SK-N-SH (cell line): ENCODE measurements around the gene PRRT1. TPM values are rescaled to one million over a fixed set of nuclear protein-coding genes. Genes with fewer than 3 reads are reported as not detected.

Experiments used
- CTCF ChIA-PET: fragments of 300-600, 350-600 bp; formaldehyde crosslinking; extraction: SDS; loops from one replicate; lab custom pipeline; 2021; lab: Yijun Ruan, JAX
- POLR2A ChIA-PET: fragments of 350-600 bp; sonication (Branson Sonifier 250); formaldehyde crosslinking; extraction: SDS; loops from one replicate; lab custom pipeline; 2020; ENCODE audit warnings: antibody characterized with exemption, inconsistent platforms; lab: Yijun Ruan, JAX
- DNase-seq: peaks from one replicate; pipeline ENCODE4 v3.0.0; 2012
- H2AFZ ChIP-seq: fragments of 200-600 bp; sonication (generic); 2 replicates; pipeline ENCODE4 v1.8.1; 2016; ENCODE audit warnings: antibody characterized with exemption, mild to moderate bottlenecking, low read depth
- H3F3A ChIP-seq: fragments of 200-600 bp; sonication (generic); replicated peaks from 2 replicates; pipeline ENCODE3; 2016; ENCODE audit warnings: antibody characterized with exemption, mild to moderate bottlenecking; ENCODE audit not compliant: insufficient read depth
- H3K27ac ChIP-seq, 2 experiments: fragments of 200-500 bp in 1 of 2; fragments of 200-600 bp in 1 of 2; sonication (Bioruptor generic) in 1 of 2; sonication (generic), shearing (Covaris generic) in 1 of 2; 2 replicates each; pipeline versions ENCODE4 v1.5.1 to v1.6.1; 2014 to 2016; ENCODE audit warnings: low read depth in 2 of 2, inconsistent platforms in 1 of 2, low read length in 1 of 2, mild to moderate bottlenecking in 1 of 2, mixed read lengths in 1 of 2
- H3K27me3 ChIP-seq: fragments of 200-600 bp; sonication (generic), shearing (Covaris generic); 2 replicates; pipeline ENCODE4 v1.6.1; 2016; ENCODE audit warnings: mixed run types; ENCODE audit not compliant: insufficient read depth
- H3K36me3 ChIP-seq, 2 experiments: fragments of 200-500 bp in 1 of 2; fragments of 200-600 bp in 1 of 2; sonication (Bioruptor generic) in 1 of 2; sonication (generic) in 1 of 2; replicated peaks in 1 of 2; 2 replicates each; pipeline versions ENCODE3 to v1.5.1; 2014 to 2016; ENCODE audit warnings: low read length in 1 of 2, mild to moderate bottlenecking in 1 of 2; ENCODE audit not compliant: insufficient read depth in 2 of 2, control insufficient read depth in 1 of 2
- H3K4me1 ChIP-seq, 2 experiments: fragments of 200-500 bp in 1 of 2; fragments of 200-600 bp in 1 of 2; sonication (Bioruptor generic) in 1 of 2; sonication (generic), shearing (Covaris generic) in 1 of 2; 2 replicates each; pipeline versions ENCODE4 v1.5.1 to v1.6.1; 2014 to 2016; ENCODE audit warnings: low read depth in 1 of 2, low read length in 1 of 2, mixed run types in 1 of 2; ENCODE audit not compliant: insufficient read depth in 2 of 2, control insufficient read depth in 1 of 2
- H3K4me2 ChIP-seq: fragments of 200-600 bp; sonication (generic), shearing (Covaris generic); 2 replicates; pipeline ENCODE4 v1.6.1; 2017; ENCODE audit warnings: mixed run types
- H3K4me3 ChIP-seq, 2 experiments: fragments of 200-500 bp in 1 of 2; fragments of 200-600 bp in 1 of 2; sonication (Bioruptor generic) in 1 of 2; sonication (generic), shearing (Covaris generic) in 1 of 2; 2 replicates each; pipeline versions ENCODE4 v1.5.1 to v1.8.1; 2014 to 2016; ENCODE audit warnings: low read depth in 2 of 2, inconsistent platforms in 1 of 2, low read length in 1 of 2, mild to moderate bottlenecking in 1 of 2, mixed read lengths in 1 of 2, moderate library complexity in 1 of 2
- H3K79me2 ChIP-seq: fragments of 200-600 bp; sonication (generic); 2 replicates; pipeline ENCODE4 v1.8.1; 2017; ENCODE audit warnings: mild to moderate bottlenecking; ENCODE audit not compliant: insufficient read depth
- H3K9ac ChIP-seq: fragments of 200-600 bp; sonication (generic); 2 replicates; pipeline ENCODE4 v1.6.1; 2017; ENCODE audit warnings: mixed run types
- H3K9me2 ChIP-seq: fragments of 200-600 bp; sonication (generic); 2 replicates; pipeline ENCODE4 v1.6.1; 2017; ENCODE audit warnings: mixed run types
- H3K9me3 ChIP-seq: fragments of 200-600 bp; sonication (generic); 2 replicates; pipeline ENCODE4 v1.6.1; 2017; ENCODE audit warnings: mixed run types, mild to moderate bottlenecking, moderate library complexity
- H4K20me1 ChIP-seq: fragments of 200-600 bp; sonication (generic); 2 replicates; pipeline ENCODE4 v1.6.1; 2017; ENCODE audit warnings: mild to moderate bottlenecking, mixed run types; ENCODE audit not compliant: insufficient read depth
- CHD2 ChIP-seq: fragments of 150-350 bp; IDR thresholded peaks from 2 replicates; pipeline ENCODE4 v1.6.1; 2018; ENCODE audit warnings: low read length; ENCODE audit not compliant: partially characterized antibody
- ELF1 ChIP-seq: IDR thresholded peaks from 2 replicates; pipeline ENCODE4 v1.4.0; 2012
- FOSL2 ChIP-seq: IDR thresholded peaks from 2 replicates; pipeline ENCODE4 v1.4.0; 2012; ENCODE audit warnings: low read depth, mild to moderate bottlenecking, moderate library complexity, borderline replicate concordance
- FOXJ3 ChIP-seq: sonication (generic); formaldehyde crosslinking; IDR thresholded peaks from 2 replicates; pipeline ENCODE4 v1.5.1; 2020; ENCODE audit warnings: mild to moderate bottlenecking, missing genetic modification reagents
- FOXM1 ChIP-seq: IDR thresholded peaks from 2 replicates; pipeline ENCODE4 v1.4.0; 2012; ENCODE audit warnings: low read depth, mild to moderate bottlenecking
- GATA2 ChIP-seq: sonication (generic); formaldehyde crosslinking; IDR thresholded peaks from 2 replicates; pipeline ENCODE4 v1.5.0; 2020; ENCODE audit warnings: mild to moderate bottlenecking, missing genetic modification reagents
- MEF2A ChIP-seq: IDR thresholded peaks from 2 replicates; pipeline ENCODE4 v1.4.0; 2012; ENCODE audit warnings: low read depth, borderline replicate concordance
- NFIC ChIP-seq: IDR thresholded peaks from 2 replicates; pipeline ENCODE4 v1.4.0; 2012; ENCODE audit warnings: borderline replicate concordance
- NRF1 ChIP-seq: IDR thresholded peaks from 2 replicates; pipeline ENCODE4 v1.6.1; 2012; ENCODE audit warnings: low read depth, mild to moderate bottlenecking, low read length
- PBX3 ChIP-seq: IDR thresholded peaks from 2 replicates; pipeline ENCODE4; 2012
- POLR2AphosphoS5 ChIP-seq: IDR thresholded peaks from 2 replicates; pipeline ENCODE4 v1.6.1; 2012; ENCODE audit warnings: low read depth, low read length
- RAD21 ChIP-seq: IDR thresholded peaks from 2 replicates; pipeline ENCODE4 v1.6.1; 2012; ENCODE audit warnings: mild to moderate bottlenecking, low read length
- RCOR1 ChIP-seq: fragments of 150-350 bp; IDR thresholded peaks from 2 replicates; pipeline ENCODE4 v1.6.1; 2017; ENCODE audit warnings: antibody characterized with exemption, low read length
- RFX5 ChIP-seq: IDR thresholded peaks from 2 replicates; pipeline ENCODE4 v1.6.1; 2012; ENCODE audit warnings: mild to moderate bottlenecking, improper control_type of control experiment, low read length
- RXRA ChIP-seq: IDR thresholded peaks from 2 replicates; pipeline ENCODE4 v1.4.0; 2012; ENCODE audit warnings: low read depth, mild to moderate bottlenecking, borderline replicate concordance
- SIN3A ChIP-seq: IDR thresholded peaks from 2 replicates; pipeline ENCODE4 v1.6.1; 2012; ENCODE audit warnings: low read depth, mild to moderate bottlenecking, low read length, moderate library complexity, borderline replicate concordance
- SMC3 ChIP-seq: IDR thresholded peaks from 2 replicates; pipeline ENCODE4 v1.6.1; 2012; ENCODE audit warnings: low read depth, low read length, improper control_type of control experiment
- TAF1 ChIP-seq: IDR thresholded peaks from 2 replicates; pipeline ENCODE4 v1.6.1; 2012; ENCODE audit warnings: low read depth, mild to moderate bottlenecking, low read length, moderate library complexity, borderline replicate concordance
- TEAD4 ChIP-seq: IDR thresholded peaks from 2 replicates; pipeline ENCODE4 v1.4.0; 2012; ENCODE audit warnings: mild to moderate bottlenecking, borderline replicate concordance; ENCODE audit not compliant: insufficient read depth
- YY1 ChIP-seq: IDR thresholded peaks from 2 replicates; pipeline ENCODE4 v1.4.0; 2012; ENCODE audit warnings: low read depth, mild to moderate bottlenecking
- WGBS: methylation state at CpG from one replicate; pipeline ENCODE4 v1.1.6; 2017; ENCODE audit warnings: low lambda C conversion rate; 5-methylcytosine and 5-hydroxymethylcytosine counted together
- polyA plus RNA-seq, 3 experiments: library from polyadenylated mRNA; depleted of rRNA; stranded (reverse); fragments of >200 nt; gene quantifications; 2 replicates each; pipeline ENCODE4 v1.2.3, GENCODE V29; 2012
- TF ChIP-seq, protein P1 (sequence below): fragments of 150-350 bp; IDR thresholded peaks from 2 replicates; pipeline ENCODE4 v1.6.1; 2016; ENCODE audit warnings: mild to moderate bottlenecking, low read depth, low read length
- TF ChIP-seq, protein P2 (sequence below): IDR thresholded peaks from 2 replicates; pipeline ENCODE4 v1.6.1; 2012; ENCODE audit warnings: mild to moderate bottlenecking, low read depth, low read length, moderate library complexity
- TF ChIP-seq, protein P3 (sequence below): fragments of 150-350 bp; IDR thresholded peaks from 2 replicates; pipeline ENCODE4 v1.6.1; 2017; ENCODE audit warnings: antibody characterized with exemption, low read length, low read depth, borderline replicate concordance
- TF ChIP-seq, protein P4 (sequence below): IDR thresholded peaks from 2 replicates; pipeline ENCODE4 v1.4.0; 2012; ENCODE audit warnings: low read depth, borderline replicate concordance
- TF ChIP-seq, protein P5 (sequence below): IDR thresholded peaks from 2 replicates; pipeline ENCODE4 v1.4.0; 2012; ENCODE audit warnings: low read depth, borderline replicate concordance

PRRT1 gene
- polyA plus RNA-seq, 1 of the 3 experiments (the other 2 are of a cell fraction), result 1.5 TPM

DNA sequence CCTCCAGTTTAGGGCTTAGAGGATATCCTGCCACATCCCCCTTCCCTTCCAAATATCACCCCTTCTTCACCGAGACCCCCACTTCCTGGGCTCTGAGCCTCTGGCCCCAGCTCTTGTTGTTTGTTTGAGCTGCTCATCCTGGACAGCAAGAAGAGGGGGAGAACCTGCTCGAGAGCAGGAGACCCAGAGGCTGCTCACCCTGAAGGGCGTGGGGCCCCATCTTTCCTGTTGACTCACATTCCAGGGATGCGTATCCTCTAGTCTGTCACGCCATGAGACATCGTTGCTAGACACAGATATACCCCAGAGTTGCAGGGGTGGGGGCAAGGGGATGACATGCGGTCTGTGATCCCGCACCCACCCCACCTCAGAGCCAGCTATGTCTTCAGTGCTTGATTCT lies 36.9 kb downstream of the PRRT1 start:
- no peak for DNase-seq
- WGBS, result 35% methylated on average over 8 of the region's 8 CpGs
- peak overlapping the region; percentile 44; the same call in 1 of the 2 replicates for H3K4me2 ChIP-seq
- peaks cover 8 to 21% of the 10 kb centered on the region in 2 experiments for H3K36me3 ChIP-seq
- no peak overlapping the region for H2AFZ ChIP-seq
- H3K27me3 ChIP-seq, result no peaks in the 10 kb centered on the region
- H3K4me3 ChIP-seq, result no peak overlapping the region
- ChIA-PET POLR2A (interaction anchor here (0.6 kb wide), 1 partner anchor 148 kb away, joined by 3 read pairs; no protein-coding TSS in a partner anchor), CTCF (interaction anchor here (1.0 to 1.1 kb wide), 2 partner anchors 40 to 1004 kb away, joined by 3 read pairs; no protein-coding TSS in a partner anchor)
- H3K9me3 ChIP-seq, result no peaks in the 10 kb centered on the region
- peaks cover 42% of the 10 kb centered on the region for H3F3A ChIP-seq
- H3K9ac ChIP-seq, result peak overlapping the region; percentile 55; the same call in 1 of the 2 replicates
- no peaks in the 10 kb centered on the region for H3K9me2 ChIP-seq
- no peaks in the 10 kb centered on the region for H4K20me1 ChIP-seq
- H3K79me2 ChIP-seq, result no peaks in the 10 kb centered on the region
- peak overlapping the region in 1 of 2 experiments; percentile 83; a peak in 3 of 4 replicates for H3K27ac ChIP-seq
- peaks cover 3 to 9% of the 10 kb centered on the region in 2 experiments; a peak in 1 of 4 replicates for H3K4me1 ChIP-seq
- TF ChIP-seq YY1, result no peak
- TF ChIP-seq NFIC, result no peak
- TF ChIP-seq, protein P1, sequence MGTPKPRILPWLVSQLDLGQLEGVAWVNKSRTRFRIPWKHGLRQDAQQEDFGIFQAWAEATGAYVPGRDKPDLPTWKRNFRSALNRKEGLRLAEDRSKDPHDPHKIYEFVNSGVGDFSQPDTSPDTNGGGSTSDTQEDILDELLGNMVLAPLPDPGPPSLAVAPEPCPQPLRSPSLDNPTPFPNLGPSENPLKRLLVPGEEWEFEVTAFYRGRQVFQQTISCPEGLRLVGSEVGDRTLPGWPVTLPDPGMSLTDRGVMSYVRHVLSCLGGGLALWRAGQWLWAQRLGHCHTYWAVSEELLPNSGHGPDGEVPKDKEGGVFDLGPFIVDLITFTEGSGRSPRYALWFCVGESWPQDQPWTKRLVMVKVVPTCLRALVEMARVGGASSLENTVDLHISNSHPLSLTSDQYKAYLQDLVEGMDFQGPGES, result no peak
- TF ChIP-seq, protein P2, sequence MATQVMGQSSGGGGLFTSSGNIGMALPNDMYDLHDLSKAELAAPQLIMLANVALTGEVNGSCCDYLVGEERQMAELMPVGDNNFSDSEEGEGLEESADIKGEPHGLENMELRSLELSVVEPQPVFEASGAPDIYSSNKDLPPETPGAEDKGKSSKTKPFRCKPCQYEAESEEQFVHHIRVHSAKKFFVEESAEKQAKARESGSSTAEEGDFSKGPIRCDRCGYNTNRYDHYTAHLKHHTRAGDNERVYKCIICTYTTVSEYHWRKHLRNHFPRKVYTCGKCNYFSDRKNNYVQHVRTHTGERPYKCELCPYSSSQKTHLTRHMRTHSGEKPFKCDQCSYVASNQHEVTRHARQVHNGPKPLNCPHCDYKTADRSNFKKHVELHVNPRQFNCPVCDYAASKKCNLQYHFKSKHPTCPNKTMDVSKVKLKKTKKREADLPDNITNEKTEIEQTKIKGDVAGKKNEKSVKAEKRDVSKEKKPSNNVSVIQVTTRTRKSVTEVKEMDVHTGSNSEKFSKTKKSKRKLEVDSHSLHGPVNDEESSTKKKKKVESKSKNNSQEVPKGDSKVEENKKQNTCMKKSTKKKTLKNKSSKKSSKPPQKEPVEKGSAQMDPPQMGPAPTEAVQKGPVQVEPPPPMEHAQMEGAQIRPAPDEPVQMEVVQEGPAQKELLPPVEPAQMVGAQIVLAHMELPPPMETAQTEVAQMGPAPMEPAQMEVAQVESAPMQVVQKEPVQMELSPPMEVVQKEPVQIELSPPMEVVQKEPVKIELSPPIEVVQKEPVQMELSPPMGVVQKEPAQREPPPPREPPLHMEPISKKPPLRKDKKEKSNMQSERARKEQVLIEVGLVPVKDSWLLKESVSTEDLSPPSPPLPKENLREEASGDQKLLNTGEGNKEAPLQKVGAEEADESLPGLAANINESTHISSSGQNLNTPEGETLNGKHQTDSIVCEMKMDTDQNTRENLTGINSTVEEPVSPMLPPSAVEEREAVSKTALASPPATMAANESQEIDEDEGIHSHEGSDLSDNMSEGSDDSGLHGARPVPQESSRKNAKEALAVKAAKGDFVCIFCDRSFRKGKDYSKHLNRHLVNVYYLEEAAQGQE, result no peak
- TF ChIP-seq FOXJ3 (CRISPR knock-in tag), result no peak
- no peak; the same call in 1 of the 2 replicates for TF ChIP-seq POLR2AphosphoS5
- TF ChIP-seq, protein P3, sequence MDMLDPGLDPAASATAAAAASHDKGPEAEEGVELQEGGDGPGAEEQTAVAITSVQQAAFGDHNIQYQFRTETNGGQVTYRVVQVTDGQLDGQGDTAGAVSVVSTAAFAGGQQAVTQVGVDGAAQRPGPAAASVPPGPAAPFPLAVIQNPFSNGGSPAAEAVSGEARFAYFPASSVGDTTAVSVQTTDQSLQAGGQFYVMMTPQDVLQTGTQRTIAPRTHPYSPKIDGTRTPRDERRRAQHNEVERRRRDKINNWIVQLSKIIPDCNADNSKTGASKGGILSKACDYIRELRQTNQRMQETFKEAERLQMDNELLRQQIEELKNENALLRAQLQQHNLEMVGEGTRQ, result no peak
- no peak for TF ChIP-seq GATA2 (CRISPR knock-in tag)
- no peak for TF ChIP-seq NRF1
- TF ChIP-seq, protein P4, sequence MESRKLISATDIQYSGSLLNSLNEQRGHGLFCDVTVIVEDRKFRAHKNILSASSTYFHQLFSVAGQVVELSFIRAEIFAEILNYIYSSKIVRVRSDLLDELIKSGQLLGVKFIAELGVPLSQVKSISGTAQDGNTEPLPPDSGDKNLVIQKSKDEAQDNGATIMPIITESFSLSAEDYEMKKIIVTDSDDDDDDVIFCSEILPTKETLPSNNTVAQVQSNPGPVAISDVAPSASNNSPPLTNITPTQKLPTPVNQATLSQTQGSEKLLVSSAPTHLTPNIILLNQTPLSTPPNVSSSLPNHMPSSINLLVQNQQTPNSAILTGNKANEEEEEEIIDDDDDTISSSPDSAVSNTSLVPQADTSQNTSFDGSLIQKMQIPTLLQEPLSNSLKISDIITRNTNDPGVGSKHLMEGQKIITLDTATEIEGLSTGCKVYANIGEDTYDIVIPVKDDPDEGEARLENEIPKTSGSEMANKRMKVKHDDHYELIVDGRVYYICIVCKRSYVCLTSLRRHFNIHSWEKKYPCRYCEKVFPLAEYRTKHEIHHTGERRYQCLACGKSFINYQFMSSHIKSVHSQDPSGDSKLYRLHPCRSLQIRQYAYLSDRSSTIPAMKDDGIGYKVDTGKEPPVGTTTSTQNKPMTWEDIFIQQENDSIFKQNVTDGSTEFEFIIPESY, result no peak
- TF ChIP-seq RCOR1, result no peak
- TF ChIP-seq FOSL2, result peak; percentile 50; the same call in 1 of the 2 replicates
- no peak for TF ChIP-seq MEF2A
- TF ChIP-seq TEAD4, result no peak
- peak; percentile 61; the same call in 1 of the 2 replicates for TF ChIP-seq PBX3
- TF ChIP-seq RAD21, result no peak
- TF ChIP-seq RFX5, result no peak
- TF ChIP-seq SMC3, result no peak
- TF ChIP-seq, protein P5, sequence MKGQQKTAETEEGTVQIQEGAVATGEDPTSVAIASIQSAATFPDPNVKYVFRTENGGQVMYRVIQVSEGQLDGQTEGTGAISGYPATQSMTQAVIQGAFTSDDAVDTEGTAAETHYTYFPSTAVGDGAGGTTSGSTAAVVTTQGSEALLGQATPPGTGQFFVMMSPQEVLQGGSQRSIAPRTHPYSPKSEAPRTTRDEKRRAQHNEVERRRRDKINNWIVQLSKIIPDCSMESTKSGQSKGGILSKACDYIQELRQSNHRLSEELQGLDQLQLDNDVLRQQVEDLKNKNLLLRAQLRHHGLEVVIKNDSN, result no peak
- TF ChIP-seq RXRA, result no peak
- no peak for TF ChIP-seq CHD2
- no peak for TF ChIP-seq ELF1
- TF ChIP-seq FOXM1, result no peak
- TF ChIP-seq TAF1, result no peak
- TF ChIP-seq SIN3A, result peak; percentile 48; the same call in 1 of the 2 replicates
